Measurements from ENCODE around the gene CST11. TPM values are rescaled to one million over a fixed set of nuclear protein-coding genes. Genes with fewer than 3 reads are reported as not detected.

CST11 gene
- total RNA-seq, 2 donors from 2014 or later: not detected

- ATAC-seq (replicated peaks): no peak
- no peaks in the 10 kb centered on the region for H3K9me3 Mint-ChIP-seq
- no peak overlapping the region for H3K27ac Mint-ChIP-seq
- no peak overlapping the region for H3K4me3 Mint-ChIP-seq
- no peaks in the 10 kb centered on the region for H3K4me1 Mint-ChIP-seq
- H3K27me3 Mint-ChIP-seq: peaks cover 1% of the 10 kb centered on the region
- H3K36me3 Mint-ChIP-seq (ENCODE audit: low read depth): no peaks in the 10 kb centered on the region
Observed at GRCh38 chr20:23445596-23446217, 7.0 kb downstream of the CST11 start.

- Mint-ChIP-seq H3K4me3 (no peak overlapping the region), H3K27me3 (no peaks in the 10 kb centered on the region), H3K27ac (no peak overlapping the region), H3K9me3 (no peaks in the 10 kb centered on the region), H3K36me3 (ENCODE audit: low read depth) (no peaks in the 10 kb centered on the region), H3K4me1 (no peaks in the 10 kb centered on the region)
- ATAC-seq (replicated peaks): no peak
Observed at GRCh38 chr20:23444859-23445258, 7.8 kb downstream of the CST11 start.

- H3K27me3 Mint-ChIP-seq: no peaks in the 10 kb centered on the region
- no peaks in the 10 kb centered on the region for H3K9me3 Mint-ChIP-seq
- H3K4me1 Mint-ChIP-seq: no peaks in the 10 kb centered on the region
- H3K27ac Mint-ChIP-seq: no peak overlapping the region
- no peaks in the 10 kb centered on the region for H3K36me3 Mint-ChIP-seq (ENCODE audit: low read depth)
- no peak overlapping the region for H3K4me3 Mint-ChIP-seq
- ATAC-seq (replicated peaks): no peak
Observed at GRCh38 chr20:23442436-23442835, 10.2 kb downstream of the CST11 start.

GRCh38 chr20:23441850-23442313, 10.8 kb downstream of the CST11 start:
- no peak overlapping the region for H3K27ac Mint-ChIP-seq
- ATAC-seq (replicated peaks): peak; percentile 74
- no peaks in the 10 kb centered on the region for H3K9me3 Mint-ChIP-seq
- no peaks in the 10 kb centered on the region for H3K27me3 Mint-ChIP-seq
- H3K36me3 Mint-ChIP-seq (ENCODE audit: low read depth): no peaks in the 10 kb centered on the region
- H3K4me1 Mint-ChIP-seq: no peaks in the 10 kb centered on the region
- H3K4me3 Mint-ChIP-seq: no peak overlapping the region

GRCh38 chr20:23440004-23440403, 12.7 kb downstream of the CST11 start:
- H3K9me3 Mint-ChIP-seq: no peaks in the 10 kb centered on the region
- H3K27ac Mint-ChIP-seq: no peak overlapping the region
- no peak overlapping the region for H3K4me3 Mint-ChIP-seq
- no peaks in the 10 kb centered on the region for H3K4me1 Mint-ChIP-seq
- ATAC-seq (replicated peaks): no peak
- H3K27me3 Mint-ChIP-seq: no peaks in the 10 kb centered on the region
- no peaks in the 10 kb centered on the region for H3K36me3 Mint-ChIP-seq (ENCODE audit: low read depth)

- Mint-ChIP-seq H3K27ac (no peak overlapping the region), H3K9me3 (no peaks in the 10 kb centered on the region)
Observed at GRCh38 chr20:23438661-23439060, 14.0 kb downstream of the CST11 start.

GRCh38 chr20:23437126-23437899, 15.4 kb downstream of the CST11 start:
- H3K4me1 Mint-ChIP-seq: no peaks in the 10 kb centered on the region
- no peak overlapping the region for H3K4me3 Mint-ChIP-seq
- H3K27ac Mint-ChIP-seq: no peak overlapping the region
- no peaks in the 10 kb centered on the region for H3K36me3 Mint-ChIP-seq (ENCODE audit: low read depth)
- H3K27me3 Mint-ChIP-seq: no peaks in the 10 kb centered on the region
- no peak for ATAC-seq (replicated peaks)
- no peaks in the 10 kb centered on the region for H3K9me3 Mint-ChIP-seq

More at GRCh38 chr20:23438661-23439060, 14.0 kb downstream of the CST11 start:
- H3K4me3 Mint-ChIP-seq: no peak overlapping the region
- no peaks in the 10 kb centered on the region for H3K27me3 Mint-ChIP-seq
- H3K4me1 Mint-ChIP-seq: no peaks in the 10 kb centered on the region
- H3K36me3 Mint-ChIP-seq (ENCODE audit: low read depth): no peaks in the 10 kb centered on the region
- no peak for ATAC-seq (replicated peaks)

- Mint-ChIP-seq H3K9me3 (no peaks in the 10 kb centered on the region), H3K4me1 (no peaks in the 10 kb centered on the region), H3K36me3 (ENCODE audit: low read depth) (no peaks in the 10 kb centered on the region), H3K4me3 (no peak overlapping the region), H3K27ac (no peak overlapping the region), H3K27me3 (no peaks in the 10 kb centered on the region)
- no peak for ATAC-seq (replicated peaks)
Observed at GRCh38 chr20:23436681-23437080, 16.0 kb downstream of the CST11 start.

GRCh38 chr20:23435626-23436539, 16.8 kb downstream of the CST11 start:
- H3K27me3 Mint-ChIP-seq: no peaks in the 10 kb centered on the region
- no peak for ATAC-seq (replicated peaks)
- H3K9me3 Mint-ChIP-seq: no peaks in the 10 kb centered on the region
- H3K4me1 Mint-ChIP-seq: no peaks in the 10 kb centered on the region
- H3K36me3 Mint-ChIP-seq (ENCODE audit: low read depth): no peaks in the 10 kb centered on the region
- H3K27ac Mint-ChIP-seq: no peak overlapping the region
- no peak overlapping the region for H3K4me3 Mint-ChIP-seq

GRCh38 chr20:23434521-23435313, 18.0 kb downstream of the CST11 start:
- H3K4me1 Mint-ChIP-seq: no peaks in the 10 kb centered on the region
- no peak overlapping the region for H3K27ac Mint-ChIP-seq
- H3K9me3 Mint-ChIP-seq: no peaks in the 10 kb centered on the region
- H3K36me3 Mint-ChIP-seq (ENCODE audit: low read depth): no peaks in the 10 kb centered on the region
- no peak overlapping the region for H3K4me3 Mint-ChIP-seq
- no peak for ATAC-seq (replicated peaks)
- H3K27me3 Mint-ChIP-seq: no peaks in the 10 kb centered on the region

GRCh38 chr20:23433628-23434027, 19.0 kb downstream of the CST11 start:
- H3K27me3 Mint-ChIP-seq: no peaks in the 10 kb centered on the region
- no peak for ATAC-seq (replicated peaks)
- H3K27ac Mint-ChIP-seq: no peak overlapping the region
- H3K36me3 Mint-ChIP-seq (ENCODE audit: low read depth): no peaks in the 10 kb centered on the region
- no peak overlapping the region for H3K4me3 Mint-ChIP-seq
- H3K4me1 Mint-ChIP-seq: no peaks in the 10 kb centered on the region
- H3K9me3 Mint-ChIP-seq: no peaks in the 10 kb centered on the region

- H3K27ac Mint-ChIP-seq: no peak overlapping the region
- no peaks in the 10 kb centered on the region for H3K4me1 Mint-ChIP-seq
- peaks cover under 1% of the 10 kb centered on the region for H3K36me3 Mint-ChIP-seq (ENCODE audit: low read depth)
- no peak for ATAC-seq (replicated peaks)
- peaks cover 8% of the 10 kb centered on the region for H3K27me3 Mint-ChIP-seq
- H3K4me3 Mint-ChIP-seq: no peak overlapping the region
- no peaks in the 10 kb centered on the region for H3K9me3 Mint-ChIP-seq
Observed at GRCh38 chr20:23425129-23425528, 27.5 kb downstream of the CST11 start.

GRCh38 chr20:23420943-23421931, 31.4 kb downstream of the CST11 start, which contains the start of gene NAPB:
NAPB (minus strand) TSS chr20:23421488; CDS start chr20:23421402, 86 bp downstream.
- Mint-ChIP-seq H3K4me3 (peak within 1 kb of the TSS; percentile 97), H3K27ac (peak within 1 kb of the TSS; percentile 96), H3K9me3 (no peaks in the 10 kb centered on the region), H3K27me3 (peaks cover 8% of the 10 kb centered on the region), H3K36me3 (ENCODE audit: low read depth) (peaks cover 6% of the 10 kb centered on the region), H3K4me1 (no peaks in the 10 kb centered on the region)
- ATAC-seq (replicated peaks): peak; percentile 99

Data from activated T-helper 17 cell treated with anti-CD3 and anti-CD28 coated beads, Interleukin-2, amount 50 U/mL, for 72 hours (primary cell).